Mucosa of rectum (tissue), 2 donors: ENCODE data around the gene MAGI1.

ENCODE experiments used
- H3K27ac ChIP-seq, 2 donors: one replicate each; pipeline ENCODE4 v1.7.0; 2013; ENCODE audit warnings: inconsistent platforms in 2 of 2, low read depth in 2 of 2, low read length in 2 of 2
- H3K27me3 ChIP-seq, 2 donors: one replicate each; pipeline ENCODE4 v1.7.0; 2013; ENCODE audit warnings: low read length in 2 of 2; ENCODE audit not compliant: control insufficient read depth in 2 of 2, insufficient read depth in 2 of 2
- H3K36me3 ChIP-seq, 2 donors: one replicate each; pipeline ENCODE4 v1.7.0; 2013; ENCODE audit warnings: low read length in 2 of 2; ENCODE audit not compliant: control insufficient read depth in 2 of 2, insufficient read depth in 2 of 2
- H3K4me1 ChIP-seq, 2 donors: one replicate each; pipeline ENCODE4 v1.7.0; 2013; ENCODE audit warnings: low read length in 2 of 2, mild to moderate bottlenecking in 1 of 2; ENCODE audit not compliant: control insufficient read depth in 2 of 2, insufficient read depth in 2 of 2
- H3K4me3 ChIP-seq, 2 donors: one replicate each; pipeline ENCODE4 v1.7.0; 2013; ENCODE audit warnings: low read length in 2 of 2
- H3K9ac ChIP-seq, 2 donors: one replicate each; pipeline ENCODE4 v1.7.0; 2013; ENCODE audit warnings: low read length in 2 of 2, low read depth in 1 of 2, mild to moderate bottlenecking in 1 of 2
- H3K9me3 ChIP-seq, 2 donors: one replicate each; pipeline ENCODE4 v1.7.0; 2013; ENCODE audit warnings: low read length in 2 of 2; ENCODE audit not compliant: control insufficient read depth in 2 of 2
- donor health status: healthy.
- donor health status: Normal muscosa, but diverticular disease.

MAGI1 gene

GRCh38 chr3:65603631-65604030, 435.1 kb downstream of the MAGI1 start:
- H3K27me3 ChIP-seq: no peaks in the 10 kb centered on the region
- H3K27ac ChIP-seq: no peak overlapping the region
- H3K9ac ChIP-seq: no peak overlapping the region
- no peaks in the 10 kb centered on the region for H3K36me3 ChIP-seq
- H3K4me1 ChIP-seq: no peaks in the 10 kb centered on the region
- H3K4me3 ChIP-seq: no peak overlapping the region
- H3K9me3 ChIP-seq: no peaks in the 10 kb centered on the region

- H3K27ac ChIP-seq: no peak overlapping the region
- no peak overlapping the region for H3K9ac ChIP-seq
- no peak overlapping the region for H3K4me3 ChIP-seq
- no peaks in the 10 kb centered on the region for H3K27me3 ChIP-seq
- no peaks in the 10 kb centered on the region for H3K36me3 ChIP-seq
- peaks cover 0 to 4% of the 10 kb centered on the region in 2 donors for H3K4me1 ChIP-seq
- no peaks in the 10 kb centered on the region for H3K9me3 ChIP-seq
These were observed 437.8 kb downstream of the MAGI1 start for GRCh38 chr3:65600888-65601287.

GRCh38 chr3:65597952-65598413, 440.7 kb downstream of the MAGI1 start:
- Histone ChIP-seq H3K27me3 (no peaks in the 10 kb centered on the region), H3K27ac (no peak overlapping the region), H3K9ac (no peak overlapping the region), H3K4me3 (no peak overlapping the region), H3K9me3 (no peaks in the 10 kb centered on the region), H3K36me3 (no peaks in the 10 kb centered on the region), H3K4me1 (peaks cover 0 to 4% of the 10 kb centered on the region in 2 donors)

- Histone ChIP-seq H3K27ac (no peak overlapping the region), H3K4me1 (peaks cover 0 to 4% of the 10 kb centered on the region in 2 donors), H3K27me3 (no peaks in the 10 kb centered on the region), H3K9me3 (no peaks in the 10 kb centered on the region), H3K4me3 (peak overlapping the region in 1 of 2 donors; percentile 10), H3K36me3 (no peaks in the 10 kb centered on the region), H3K9ac (no peak overlapping the region)
These were observed 441.3 kb downstream of the MAGI1 start for GRCh38 chr3:65597226-65597951.

GRCh38 chr3:65596571-65597225, 442.0 kb downstream of the MAGI1 start:
- H3K27ac ChIP-seq: no peak overlapping the region
- peaks cover 0 to 4% of the 10 kb centered on the region in 2 donors for H3K4me1 ChIP-seq
- no peak overlapping the region for H3K4me3 ChIP-seq
- H3K36me3 ChIP-seq: no peaks in the 10 kb centered on the region
- H3K9ac ChIP-seq: no peak overlapping the region
- H3K27me3 ChIP-seq: no peaks in the 10 kb centered on the region
- no peaks in the 10 kb centered on the region for H3K9me3 ChIP-seq

- Histone ChIP-seq H3K36me3 (no peaks in the 10 kb centered on the region), H3K4me1 (peaks cover 0 to 4% of the 10 kb centered on the region in 2 donors), H3K27me3 (no peaks in the 10 kb centered on the region), H3K4me3 (no peak overlapping the region), H3K9ac (no peak overlapping the region), H3K9me3 (no peaks in the 10 kb centered on the region), H3K27ac (no peak overlapping the region)
These were observed 442.8 kb downstream of the MAGI1 start for GRCh38 chr3:65596029-65596300.

- H3K27me3 ChIP-seq: no peaks in the 10 kb centered on the region
- H3K9me3 ChIP-seq: no peaks in the 10 kb centered on the region
- H3K4me3 ChIP-seq: no peak overlapping the region
- no peaks in the 10 kb centered on the region for H3K36me3 ChIP-seq
- H3K27ac ChIP-seq: no peak overlapping the region
- H3K4me1 ChIP-seq: peaks cover 0 to 4% of the 10 kb centered on the region in 2 donors
- H3K9ac ChIP-seq: no peak overlapping the region
These were observed 443.3 kb downstream of the MAGI1 start for GRCh38 chr3:65595222-65596028.

- no peak overlapping the region for H3K9ac ChIP-seq
- no peaks in the 10 kb centered on the region for H3K36me3 ChIP-seq
- H3K4me1 ChIP-seq: peaks cover 0 to 4% of the 10 kb centered on the region in 2 donors
- H3K27me3 ChIP-seq: no peaks in the 10 kb centered on the region
- no peak overlapping the region for H3K27ac ChIP-seq
- H3K9me3 ChIP-seq: no peaks in the 10 kb centered on the region
- H3K4me3 ChIP-seq: no peak overlapping the region
These were observed 444.7 kb downstream of the MAGI1 start for GRCh38 chr3:65593780-65594752.

- Histone ChIP-seq H3K4me3 (no peak overlapping the region), H3K9ac (no peak overlapping the region)
These were observed 447.4 kb downstream of the MAGI1 start for GRCh38 chr3:65591313-65591712.

More at GRCh38 chr3:65591313-65591712, 447.4 kb downstream of the MAGI1 start:
- no peak overlapping the region for H3K27ac ChIP-seq
- no peaks in the 10 kb centered on the region for H3K27me3 ChIP-seq
- H3K9me3 ChIP-seq: no peaks in the 10 kb centered on the region
- H3K4me1 ChIP-seq: no peaks in the 10 kb centered on the region
- H3K36me3 ChIP-seq: no peaks in the 10 kb centered on the region
